EH (cell line): ENCODE results near the gene MTARC2.

Experiments
- DNase-seq: peaks from one replicate; pipeline ENCODE4 v3.0.0-alpha.2; 2015; ENCODE audit warnings: low read depth

MTARC2 gene

DNA sequence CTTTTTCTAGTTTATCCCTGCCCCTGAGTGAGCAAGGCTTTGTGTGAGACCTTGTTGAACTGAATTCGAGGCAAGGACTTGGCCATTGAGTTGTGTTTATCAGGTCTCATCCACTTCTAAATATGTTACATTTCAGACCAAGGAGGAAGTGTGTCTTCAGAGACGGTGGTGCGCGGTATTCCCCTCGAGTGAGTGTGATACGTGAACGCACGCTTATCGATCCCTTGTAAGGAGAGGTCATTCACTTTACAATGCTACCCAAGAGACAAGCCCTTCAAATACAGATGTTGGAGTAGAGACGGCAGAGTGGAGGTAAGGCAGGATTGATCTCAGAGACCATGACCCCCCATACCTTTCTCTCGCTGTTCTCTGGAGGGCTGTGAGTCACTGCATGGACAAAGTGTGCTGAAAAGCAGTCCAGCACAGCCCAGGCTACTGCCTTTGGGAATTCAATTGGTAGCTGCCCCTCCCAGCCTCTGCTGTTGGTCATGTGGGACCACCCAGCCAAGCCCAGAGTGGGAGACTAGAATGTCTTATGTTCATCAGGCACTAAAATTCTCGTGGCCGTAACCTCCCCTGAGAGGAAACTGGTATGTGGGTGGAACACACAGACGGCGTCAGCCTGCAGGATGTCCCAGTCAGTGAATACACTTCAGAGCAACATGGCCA is 22.3 kb downstream of the MTARC2 start:
- DNase-seq, result no peak

DNA sequence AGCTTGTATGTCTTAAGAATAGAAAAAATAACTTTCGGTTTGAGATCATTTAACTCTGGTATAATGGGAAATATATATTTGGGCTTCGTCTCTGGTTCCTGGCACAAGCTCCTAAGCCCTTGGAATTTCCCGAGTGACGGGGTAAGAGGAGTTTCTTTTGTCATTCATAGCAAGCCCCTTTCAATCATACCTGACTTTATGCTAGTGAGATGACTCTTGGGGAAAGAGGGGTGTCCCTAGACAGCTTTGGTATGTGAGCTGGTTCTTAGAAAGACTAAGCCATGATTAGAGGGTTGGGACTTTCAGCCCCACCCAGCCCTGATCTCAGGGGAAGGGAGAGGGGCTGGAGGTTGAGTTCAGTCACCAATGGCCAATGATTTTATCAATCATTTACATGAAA is 24.7 kb downstream of the MTARC2 start:
- no peak for DNase-seq

DNA sequence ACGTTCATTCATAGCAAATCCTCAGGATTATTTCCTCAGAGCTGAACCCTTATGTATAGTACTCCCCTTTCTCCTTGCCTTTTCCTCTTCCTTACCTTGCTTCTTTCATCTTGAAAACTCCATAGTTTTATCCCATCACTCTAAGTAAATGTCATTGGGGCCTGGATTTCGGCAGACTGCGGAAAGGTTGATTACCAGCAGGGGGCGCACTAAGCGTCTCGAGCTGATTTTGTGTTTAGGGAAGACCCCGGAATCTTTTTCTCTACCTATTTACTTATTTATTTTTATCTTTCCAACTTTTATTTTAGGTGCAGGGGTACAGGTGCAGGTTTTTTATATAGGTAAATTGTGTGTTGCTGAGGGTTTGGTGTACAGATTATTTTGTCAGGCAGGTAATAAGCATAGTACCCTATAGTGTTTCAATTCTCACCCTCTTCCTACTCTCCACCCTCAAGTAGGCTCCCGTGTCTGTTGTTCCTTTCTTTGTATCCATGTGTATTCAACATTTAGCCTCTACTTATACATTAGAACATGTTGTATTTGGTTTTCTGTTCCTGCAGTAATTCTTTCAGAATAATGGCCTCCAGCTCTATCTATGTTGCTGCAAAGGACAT is 27.2 kb downstream of the MTARC2 start:
- DNase-seq, result peak; percentile 38

DNA sequence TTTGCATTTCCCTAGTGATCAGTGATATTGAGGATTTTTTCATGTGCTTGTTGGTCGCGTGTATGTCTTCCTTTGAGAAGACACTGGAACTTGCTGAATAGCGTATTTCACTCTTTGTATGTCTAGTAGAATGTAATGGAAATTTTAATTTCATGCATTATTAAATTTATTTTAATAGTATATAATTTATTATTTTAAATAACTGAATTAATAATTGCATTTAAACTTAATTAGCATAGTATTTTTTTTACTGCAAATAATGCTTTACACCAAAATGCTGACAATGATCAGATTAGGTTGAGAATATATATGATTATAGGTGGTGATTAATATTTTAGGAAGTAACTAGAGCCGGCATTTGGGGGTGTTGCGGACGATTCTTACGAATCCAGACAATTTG is 28.1 kb downstream of the MTARC2 start:
- DNase-seq, result no peak

GRCh38 chr1:220776720-220777326 is 28.7 kb downstream of the MTARC2 start:
- DNase-seq, result peak; percentile 70

GRCh38 chr1:220783453-220783852 is 35.3 kb downstream of the MTARC2 start:
- DNase-seq, result no peak

GRCh38 chr1:220784751-220785150 is 36.6 kb downstream of the MTARC2 start:
- no peak for DNase-seq

DNA sequence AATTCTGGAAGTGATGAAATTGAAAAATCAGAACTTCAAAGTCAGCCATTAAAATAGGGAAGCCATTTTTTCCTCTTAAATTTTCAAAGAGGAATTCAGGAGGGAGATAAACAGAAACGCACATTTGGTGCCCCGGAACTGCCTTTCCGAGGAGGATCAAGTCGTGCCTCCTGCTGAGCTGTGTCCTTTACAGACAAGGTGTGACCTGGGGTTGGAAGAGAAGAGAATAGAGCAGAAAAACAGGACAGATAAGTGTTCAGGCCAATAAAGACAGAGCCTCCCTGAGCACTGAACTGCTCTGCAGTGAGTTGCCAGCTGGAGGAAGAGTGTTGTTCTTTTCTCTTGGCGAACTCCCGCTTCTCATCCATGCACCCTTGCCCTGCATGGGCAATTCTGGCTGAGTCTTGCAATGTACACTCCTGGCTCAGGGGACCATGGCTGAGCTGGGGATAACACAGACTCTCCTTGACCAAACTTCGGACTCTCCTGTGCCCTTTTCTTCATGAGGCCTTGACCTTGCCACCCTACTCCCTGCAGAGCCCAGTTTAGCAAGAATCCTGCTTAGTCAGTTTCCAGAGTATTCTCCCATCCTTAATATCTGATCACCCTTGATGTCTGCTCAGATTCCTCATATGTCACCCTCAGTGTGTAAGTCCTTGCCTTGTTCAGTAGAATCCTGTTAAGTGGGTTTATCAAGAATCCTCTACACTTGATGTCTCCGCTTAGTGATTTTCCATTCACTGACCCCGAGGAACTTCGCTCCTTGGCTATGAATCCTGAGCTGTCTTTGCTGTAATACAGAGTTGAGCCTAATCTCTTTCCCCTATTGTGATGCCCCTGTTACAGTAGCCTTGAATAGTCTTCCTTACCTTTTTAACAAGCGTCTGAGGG is 37.3 kb downstream of the MTARC2 start:
- DNase-seq, result no peak

DNA sequence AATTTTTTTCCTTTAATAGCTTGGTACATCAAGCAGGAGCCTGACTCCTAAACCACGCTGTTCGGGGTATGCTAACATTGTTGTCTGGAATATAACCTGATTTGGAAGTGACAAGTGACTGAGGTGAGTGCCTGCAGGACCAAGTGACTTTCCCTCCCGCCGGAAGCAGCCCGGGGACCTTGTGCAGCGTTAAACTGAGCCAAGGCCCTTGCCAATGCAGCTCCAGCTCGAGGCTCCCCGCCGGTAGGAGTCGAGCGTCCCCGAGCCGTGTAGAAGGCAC is 37.9 kb downstream of the MTARC2 start:
- no peak for DNase-seq

DNA sequence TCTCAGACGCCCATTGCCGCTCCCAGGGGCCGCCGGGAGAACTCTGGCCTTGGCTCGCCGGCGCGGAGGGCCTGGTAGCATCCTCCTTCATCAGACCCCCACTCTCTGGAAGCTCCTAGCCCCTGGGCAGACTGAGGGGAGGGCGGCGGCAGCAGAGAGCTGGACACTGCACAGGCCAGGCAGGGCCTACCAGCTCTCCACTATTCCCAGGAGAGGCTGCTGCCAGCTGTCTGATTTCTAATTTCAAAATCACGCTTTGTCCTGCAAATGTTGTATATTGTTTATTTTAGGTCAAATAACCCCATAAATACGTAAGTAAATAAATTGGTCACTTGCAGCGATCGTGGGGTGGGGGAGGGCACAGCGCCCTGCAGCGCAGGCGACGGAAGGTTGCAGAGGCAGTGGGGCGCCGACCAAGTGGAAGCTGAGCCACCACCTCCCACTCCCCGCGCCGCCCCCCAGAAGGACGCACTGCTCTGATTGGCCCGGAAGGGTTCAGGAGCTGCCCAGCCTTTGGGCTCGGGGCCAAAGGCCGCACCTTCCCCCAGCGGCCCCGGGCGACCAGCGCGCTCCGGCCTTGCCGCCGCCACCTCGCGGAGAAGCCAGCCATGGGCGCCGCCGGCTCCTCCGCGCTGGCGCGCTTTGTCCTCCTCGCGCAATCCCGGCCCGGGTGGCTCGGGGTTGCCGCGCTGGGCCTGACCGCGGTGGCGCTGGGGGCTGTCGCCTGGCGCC is 38.4 kb downstream of the MTARC2 start, which contains the start of gene MTARC1:
Gene MTARC1 (plus strand): TSS at position 577 of the 732 bp plus-strand sequence. CDS start 32 bp downstream, at position 609.
- peak; percentile 53 for DNase-seq

GRCh38 chr1:220787069-220787619 is 39.0 kb downstream of the MTARC2 start:
- no peak for DNase-seq

DNA sequence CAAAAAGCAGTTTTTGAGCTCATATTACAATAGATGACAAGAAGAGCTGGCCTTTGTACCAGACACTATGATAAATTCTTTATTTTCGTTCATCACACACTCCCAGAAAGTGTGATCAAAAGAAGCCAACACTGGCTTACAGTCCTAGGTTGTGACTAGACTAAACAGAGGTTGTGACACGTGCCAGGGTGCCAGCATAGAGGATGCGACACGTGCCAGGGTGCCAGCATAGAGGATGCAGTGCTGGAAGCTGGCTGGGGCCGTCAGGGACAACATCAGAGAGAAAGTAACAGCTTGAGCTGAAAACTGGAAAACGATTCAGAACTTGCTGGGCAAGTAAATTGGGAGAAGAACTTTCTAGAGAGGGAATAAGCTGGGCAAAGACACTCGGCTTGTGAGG is 40.8 kb downstream of the MTARC2 start:
- no peak for DNase-seq

- DNase-seq, result no peak
Observed at GRCh38 chr1:220789532-220790147, 41.5 kb downstream of the MTARC2 start.

DNA sequence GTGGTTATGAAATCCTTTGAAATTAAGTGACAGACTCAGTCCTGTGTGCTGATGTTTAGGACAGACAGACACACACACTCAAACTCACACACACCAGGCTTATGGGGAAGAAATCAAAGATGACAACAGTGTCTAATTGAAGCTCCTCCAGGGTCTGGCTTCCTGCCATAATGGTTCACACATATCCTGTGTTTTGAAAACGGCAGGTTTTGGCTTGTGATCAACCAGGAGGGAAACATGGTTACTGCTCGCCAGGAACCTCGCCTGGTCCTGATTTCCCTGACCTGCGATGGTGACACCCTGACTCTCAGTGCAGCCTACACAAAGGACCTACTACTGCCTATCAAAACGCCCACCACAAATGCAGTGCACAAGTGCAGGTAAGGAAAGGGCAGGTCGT is 43.2 kb downstream of the MTARC2 start:
- no peak for DNase-seq

DNA sequence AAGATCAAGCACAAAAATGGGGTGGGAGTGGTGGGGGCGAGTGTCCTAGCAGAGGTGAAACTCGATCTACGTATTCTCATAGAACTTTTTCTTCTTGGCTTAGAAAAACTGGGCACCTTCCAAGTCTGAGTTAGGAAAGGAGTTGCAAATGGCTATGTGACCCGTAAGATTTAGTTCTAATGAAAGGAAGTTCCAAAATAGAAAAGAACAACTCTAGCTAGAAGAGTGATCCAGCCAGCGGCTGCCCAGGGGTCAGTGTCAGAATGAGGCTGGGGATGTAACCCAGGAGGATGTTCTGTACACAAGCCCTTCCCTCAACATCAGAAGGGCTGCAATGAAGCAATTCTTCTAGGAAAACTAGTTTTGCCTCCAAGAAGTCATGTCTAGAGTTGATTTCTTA is 43.8 kb downstream of the MTARC2 start:
- no peak for DNase-seq

GRCh38 chr1:220796530-220796929 is 48.4 kb downstream of the MTARC2 start:
- DNase-seq, result no peak

DNA sequence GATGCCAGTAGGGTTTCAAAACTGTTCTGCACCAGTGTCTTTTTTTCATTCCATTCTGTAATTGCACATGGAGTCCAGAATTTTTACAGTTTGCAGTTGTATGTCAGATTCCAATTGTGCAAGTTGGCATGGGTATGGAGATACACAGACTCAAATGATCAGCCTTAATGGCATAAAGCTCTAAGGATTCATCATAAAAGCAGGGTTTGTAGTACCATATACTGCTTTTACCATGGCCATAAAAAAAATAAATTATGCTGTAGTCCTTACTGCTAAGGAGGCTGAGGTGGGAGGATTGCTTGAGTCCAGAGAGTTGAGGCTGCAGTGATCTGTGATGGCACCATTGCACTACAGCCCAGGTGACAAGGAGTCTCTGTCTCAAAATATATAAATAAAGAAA is 48.9 kb downstream of the MTARC2 start:
- no peak for DNase-seq

DNA sequence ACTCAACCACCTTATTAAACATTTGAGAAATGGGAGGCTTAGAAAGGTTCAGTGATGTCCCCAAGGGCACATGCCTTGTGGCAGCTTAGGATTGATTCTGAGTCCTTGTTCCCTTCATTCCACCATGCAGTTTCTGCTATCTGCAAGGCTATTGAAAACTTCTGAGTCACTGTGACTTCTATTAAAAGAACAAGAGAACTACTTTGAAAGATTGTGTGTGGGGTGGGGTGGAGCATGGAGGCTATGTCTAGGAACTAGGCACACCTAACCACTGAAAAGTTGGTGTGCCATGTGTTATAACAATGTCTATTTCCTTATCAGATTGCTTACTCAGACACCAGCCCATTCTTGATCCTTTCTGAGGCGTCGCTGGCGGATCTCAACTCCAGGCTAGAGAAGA is 49.4 kb downstream of the MTARC2 start:
- DNase-seq, result no peak

DNA sequence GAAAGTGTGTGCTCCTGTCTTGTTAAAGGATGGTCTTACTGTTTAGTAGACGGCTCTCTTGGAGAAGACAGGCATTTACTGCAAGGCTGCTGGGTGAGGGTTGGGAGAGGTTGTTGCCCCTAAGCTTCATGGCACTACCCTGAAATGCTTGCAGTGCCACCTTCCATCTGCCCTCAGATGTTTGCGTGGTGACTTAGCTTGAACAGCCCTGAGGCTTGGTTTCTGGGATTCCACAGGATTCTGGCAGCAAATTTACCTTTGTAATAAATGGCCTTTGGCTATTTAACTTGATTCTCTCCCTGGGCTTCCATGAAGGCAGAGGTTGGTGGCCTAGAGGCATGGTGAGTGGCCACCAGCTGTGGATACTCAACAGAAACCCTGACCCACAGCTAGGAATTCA is 50.2 kb downstream of the MTARC2 start:
- no peak for DNase-seq

GRCh38 chr1:220800262-220800661 is 52.1 kb downstream of the MTARC2 start:
- no peak for DNase-seq
